CD4-positive, alpha-beta T cell treated with Interleukin-15 for 1 hour (primary cell): ENCODE results near the gene TMCC1.
"Not testable (repeated sequence)": the region's sequence is repeated elsewhere in the genome, so short reads cannot be mapped to it uniquely, and the experiment has no call there.

Experiments
- DNase-seq: peaks from one replicate; pipeline ENCODE4 v3.0.0-alpha.2; 2020

The TMCC1 gene

DNA sequence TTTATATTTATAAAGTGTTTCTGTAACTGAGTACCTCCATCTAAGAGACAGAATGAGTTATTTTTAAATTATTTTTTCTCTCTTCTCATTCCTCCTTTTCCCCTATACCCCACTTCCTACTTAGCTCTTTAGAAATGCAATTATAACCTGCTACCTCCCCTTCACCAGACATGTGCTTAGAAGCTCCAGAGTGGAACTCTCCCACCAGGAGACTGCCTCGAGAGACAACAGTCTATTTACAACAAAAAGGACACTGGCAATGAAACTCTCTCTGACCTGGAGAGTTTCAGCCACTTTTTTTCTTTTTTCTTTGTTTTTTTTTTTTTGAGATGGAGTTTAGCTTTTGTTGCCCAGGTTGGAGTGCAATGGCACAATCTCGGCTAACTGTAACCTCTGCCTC is 177.7 kb downstream of the TMCC1 start:
- no peak for DNase-seq

GRCh38 chr3:129708328-129708861 is 185.1 kb downstream of the TMCC1 start:
- no peak for DNase-seq

DNA sequence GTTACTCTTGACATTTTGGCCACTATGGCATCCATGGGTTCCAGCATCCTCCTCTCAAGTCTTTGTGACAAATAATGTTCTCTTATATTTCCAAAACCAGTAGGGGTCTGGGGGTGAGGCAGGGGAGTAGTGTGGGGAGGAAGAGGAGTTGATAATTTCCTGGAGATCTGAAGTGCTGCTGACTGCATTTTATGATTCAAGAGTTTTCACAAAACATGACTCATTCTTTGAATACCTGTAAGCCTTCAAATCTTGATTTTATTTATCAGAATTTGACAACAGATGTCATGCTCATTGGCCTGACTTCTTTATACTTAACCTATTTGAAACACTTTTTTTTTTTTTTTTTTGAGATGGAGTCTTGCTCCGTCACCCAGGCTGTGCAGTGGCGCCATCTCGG is 188.2 kb downstream of the TMCC1 start:
- no peak for DNase-seq

- DNase-seq = no peak
These were observed 189.6 kb downstream of the TMCC1 start for GRCh38 chr3:129703913-129704312.

- no peak for DNase-seq
These were observed 190.4 kb downstream of the TMCC1 start for GRCh38 chr3:129702934-129703712.

- no peak for DNase-seq
These were observed 192.3 kb downstream of the TMCC1 start for GRCh38 chr3:129701161-129701560.

GRCh38 chr3:129699612-129700011 is 193.9 kb downstream of the TMCC1 start:
- DNase-seq = no peak

DNA sequence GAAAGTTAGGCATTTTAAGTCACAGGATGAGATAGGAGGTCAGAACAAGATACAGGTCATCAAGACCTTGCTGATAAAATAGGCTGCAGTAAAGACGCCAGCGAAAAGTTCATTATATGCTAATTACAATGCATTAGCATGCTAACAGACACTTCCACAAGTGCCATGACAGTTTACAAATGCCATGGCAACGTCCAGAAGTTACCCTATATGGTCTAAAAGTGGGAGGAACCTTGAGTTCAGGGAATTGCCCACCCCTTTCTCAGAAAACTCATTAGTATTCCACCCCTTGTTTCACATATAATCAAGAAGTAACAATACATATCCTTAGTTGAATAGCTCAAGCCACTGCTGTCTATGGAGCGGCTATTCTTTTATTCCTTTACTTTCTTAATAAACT is 194.3 kb downstream of the TMCC1 start:
- DNase-seq = no peak

- DNase-seq = no peak
These were observed 196.1 kb downstream of the TMCC1 start for GRCh38 chr3:129697229-129697969.

GRCh38 chr3:129696430-129696829 is 197.1 kb downstream of the TMCC1 start:
- DNase-seq = not testable (repeated sequence)

- no peak for DNase-seq
These were observed 198.3 kb downstream of the TMCC1 start for GRCh38 chr3:129695230-129695629.

DNA sequence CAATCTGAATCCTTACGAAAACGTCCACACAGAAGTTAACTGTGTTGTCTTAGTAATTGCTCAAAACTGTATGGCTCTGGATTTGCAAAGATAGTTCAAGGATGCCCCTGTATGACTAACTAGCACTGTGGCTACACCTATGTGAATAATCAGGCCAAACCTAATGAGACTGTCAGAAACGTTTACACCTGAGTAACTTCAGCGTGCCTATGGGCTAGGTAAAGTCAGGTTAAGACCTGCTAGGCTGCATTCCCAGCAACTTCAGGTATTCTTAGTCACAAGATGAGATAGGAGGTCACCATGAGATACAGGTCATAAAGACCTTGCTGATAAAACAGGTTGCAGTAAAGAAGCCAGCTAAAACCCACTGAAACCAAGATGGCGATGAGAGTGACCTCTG is 199.3 kb downstream of the TMCC1 start:
- no peak for DNase-seq

DNA sequence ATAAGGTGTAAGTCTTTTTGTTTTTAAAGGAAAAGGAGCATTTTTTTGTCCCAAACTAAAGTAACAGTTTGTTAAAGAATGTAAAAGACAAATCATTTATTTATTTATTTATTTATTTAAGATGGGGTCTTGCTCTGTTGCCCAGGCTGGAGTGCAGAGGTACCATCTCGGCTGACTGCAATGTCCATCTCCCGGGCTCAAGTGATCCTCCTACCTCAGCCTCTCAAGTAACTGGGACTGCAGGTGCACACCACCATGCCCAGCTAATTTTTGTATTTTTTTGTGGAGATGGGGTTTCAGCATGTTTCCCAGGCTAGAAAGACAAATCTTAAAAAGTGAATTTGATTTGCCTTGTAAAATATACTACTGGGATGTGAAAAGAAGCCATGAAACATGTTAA is 200.8 kb downstream of the TMCC1 start:
- no peak for DNase-seq

- no peak for DNase-seq
These were observed 202.5 kb downstream of the TMCC1 start for GRCh38 chr3:129690963-129691362.

- peak; percentile 63 for DNase-seq
These were observed 203.1 kb downstream of the TMCC1 start for GRCh38 chr3:129690406-129690805.

DNA sequence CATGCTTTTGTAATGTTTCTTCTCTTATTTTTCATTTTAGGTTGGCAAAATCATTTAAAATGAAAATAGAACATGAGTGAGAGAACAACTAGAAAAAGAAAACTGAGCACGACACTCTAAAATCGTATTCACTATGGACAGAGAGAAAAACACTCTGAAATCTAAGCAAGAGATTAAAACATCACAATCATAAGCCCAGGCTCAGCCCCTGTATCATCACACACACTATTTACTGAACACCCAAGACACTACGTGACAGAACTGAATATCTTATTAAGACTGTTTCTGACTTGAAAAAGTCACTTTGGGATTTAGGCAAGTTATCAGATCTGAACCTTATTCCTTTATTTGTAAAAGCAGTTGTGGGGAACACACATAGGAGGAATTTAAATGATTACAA is 204.5 kb downstream of the TMCC1 start:
- DNase-seq = no peak

- DNase-seq = no peak
These were observed 205.1 kb downstream of the TMCC1 start for GRCh38 chr3:129688271-129688895.

DNA sequence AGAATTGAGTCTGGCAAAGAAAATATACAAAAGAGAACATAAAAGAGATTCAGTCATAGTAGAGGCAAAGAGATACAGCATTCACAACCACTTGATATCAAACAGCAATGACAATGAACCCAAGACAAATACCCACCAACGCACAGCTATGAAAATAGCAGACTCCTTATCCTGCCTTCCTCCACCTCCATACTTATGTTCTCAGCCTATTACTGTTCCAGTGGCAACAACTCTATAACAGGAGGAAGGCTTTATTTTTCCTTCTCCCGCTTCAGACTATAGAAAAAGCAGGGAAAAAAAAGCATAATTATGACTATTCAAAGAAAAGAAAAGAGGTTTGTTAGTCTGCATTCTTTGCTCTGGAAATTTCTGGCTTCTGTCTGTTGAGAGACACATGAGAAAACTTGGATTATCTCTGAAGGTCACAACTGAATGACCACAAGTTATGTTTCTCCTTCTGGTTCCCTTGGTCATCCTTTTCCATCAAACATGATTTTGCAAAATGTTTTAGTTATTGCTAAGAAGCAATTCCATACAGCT is 205.9 kb downstream of the TMCC1 start:
- DNase-seq = no peak

- DNase-seq = no peak
These were observed 206.6 kb downstream of the TMCC1 start for GRCh38 chr3:129686941-129687340.

GRCh38 chr3:129684270-129684669 is 209.2 kb downstream of the TMCC1 start:
- no peak for DNase-seq

DNA sequence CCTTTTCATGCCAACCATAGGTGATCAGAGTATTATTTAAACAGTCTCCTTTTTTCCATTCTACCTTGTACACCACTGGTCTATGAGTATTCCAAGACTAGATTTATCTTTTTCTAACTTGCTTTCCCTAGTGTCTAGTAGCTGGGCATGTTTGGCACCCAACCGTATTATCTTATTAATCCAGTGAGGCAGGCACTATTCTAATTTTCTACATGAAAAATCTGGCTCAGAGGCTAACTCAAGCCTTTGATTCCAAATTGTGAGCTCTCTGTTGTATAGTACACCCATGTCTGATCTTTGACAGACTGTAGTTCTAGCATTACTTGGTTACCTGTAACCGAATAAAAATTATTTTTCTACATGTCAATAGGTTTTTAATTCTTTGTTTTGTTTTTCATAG is 210.3 kb downstream of the TMCC1 start:
- no peak for DNase-seq

GRCh38 chr3:129676985-129677384 is 216.5 kb downstream of the TMCC1 start:
- DNase-seq = no peak

DNA sequence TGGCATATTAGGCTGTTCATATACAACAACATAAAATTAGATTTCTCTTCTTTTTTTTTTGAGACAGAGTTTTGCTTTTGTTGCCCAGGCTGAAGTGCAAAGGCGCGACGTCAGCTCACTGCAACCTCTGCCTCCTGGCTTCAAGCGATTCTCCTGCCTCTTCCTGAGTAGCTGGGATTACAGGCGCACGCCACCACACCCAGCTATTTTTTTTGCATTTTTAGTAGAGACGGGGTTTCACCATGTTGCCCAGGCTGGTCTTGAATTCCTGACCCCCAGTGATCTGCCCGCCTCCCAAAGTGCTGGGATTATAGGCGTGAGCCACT is 218.8 kb downstream of the TMCC1 start:
- DNase-seq = not testable (repeated sequence)
